ENCODE measurements around the gene MMP25.

The MMP25 gene

GRCh38 chr16:3088925-3089716 lies 42.8 kb downstream of the MMP25 start:
- Mint-ChIP-seq H3K9me3 (no peaks in the 10 kb centered on the region), H3K27me3 (ENCODE audit: low read depth) (no peaks in the 10 kb centered on the region), H3K27ac (no peak overlapping the region), H3K4me1 (ENCODE audit: low read depth) (peaks cover 40% of the 10 kb centered on the region), H3K36me3 (ENCODE audit: low read depth) (peaks cover 10% of the 10 kb centered on the region), H3K4me3 (no peak overlapping the region)
- no peak for DNase-seq (ENCODE audit: low spot score)

DNA sequence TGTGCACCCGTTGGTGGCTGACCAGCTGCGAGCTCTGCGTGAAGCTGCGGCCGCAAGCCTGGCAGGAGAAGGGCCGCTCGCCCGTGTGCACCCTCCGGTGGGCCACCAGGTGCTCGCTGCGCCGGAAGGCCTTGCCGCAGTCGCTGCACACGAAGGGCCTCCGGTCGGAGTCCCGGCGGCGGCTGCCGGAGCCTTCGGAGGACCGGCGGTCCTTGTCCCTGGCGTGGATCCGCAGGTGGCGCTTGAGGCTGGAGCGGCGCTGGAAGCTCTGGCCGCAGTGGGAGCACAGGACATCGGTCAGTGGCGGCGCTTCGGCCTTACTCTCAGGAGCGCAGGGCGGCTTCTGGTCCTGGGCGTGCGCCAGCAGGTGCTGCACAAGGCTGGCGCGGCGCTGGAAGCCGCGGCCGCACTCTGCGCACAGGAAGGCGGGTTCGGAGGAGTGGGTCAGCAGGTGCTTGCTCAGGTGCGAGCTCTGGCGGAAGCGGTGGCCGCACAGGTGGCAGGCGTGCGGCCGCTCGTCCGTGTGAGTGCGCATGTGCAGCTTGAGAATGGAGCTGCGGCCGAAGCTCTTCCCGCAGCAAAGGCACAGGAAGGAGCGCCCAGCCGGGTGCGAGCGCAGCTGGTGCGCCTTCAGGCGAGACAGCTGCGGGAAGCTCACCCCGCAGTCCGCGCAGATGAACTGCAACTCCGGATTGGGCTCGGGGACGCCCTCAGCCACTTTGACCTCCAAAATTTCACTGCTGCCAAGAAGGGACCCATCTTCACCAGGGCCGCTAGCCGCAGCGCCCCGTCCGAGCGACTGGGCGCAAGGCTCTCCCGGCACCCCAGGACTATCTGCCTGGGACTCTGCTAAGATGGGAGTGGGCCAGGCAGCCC lies 43.6 kb downstream of the MMP25 start:
- H3K9me3 Mint-ChIP-seq, result no peaks in the 10 kb centered on the region
- H3K36me3 Mint-ChIP-seq (ENCODE audit: low read depth), result peaks cover 7% of the 10 kb centered on the region
- no peak for DNase-seq (ENCODE audit: low spot score)
- H3K27me3 Mint-ChIP-seq (ENCODE audit: low read depth), result no peaks in the 10 kb centered on the region
- H3K27ac Mint-ChIP-seq, result no peak overlapping the region
- H3K4me1 Mint-ChIP-seq (ENCODE audit: low read depth), result peaks cover 38% of the 10 kb centered on the region
- H3K4me3 Mint-ChIP-seq, result no peak overlapping the region

DNA sequence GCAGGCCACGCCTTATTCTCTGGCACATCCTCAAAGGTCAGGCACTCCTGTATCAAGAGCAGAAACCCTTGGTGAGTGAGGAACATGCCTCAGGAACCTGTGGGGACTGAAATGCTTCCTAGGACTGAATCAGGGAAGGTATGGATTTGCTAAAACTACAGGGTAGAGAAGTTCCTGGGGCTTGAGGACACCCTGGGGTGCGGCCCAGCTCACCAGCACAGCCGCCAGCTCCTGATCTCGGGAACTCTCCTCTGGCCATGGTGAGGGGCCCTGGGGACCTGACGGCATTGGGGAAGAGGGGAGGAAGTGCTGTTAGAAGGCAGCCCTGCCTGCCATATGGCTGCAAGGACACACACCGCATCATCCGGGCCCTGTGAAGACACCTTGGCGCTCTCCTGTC lies 45.2 kb downstream of the MMP25 start:
- H3K4me3 Mint-ChIP-seq, result no peak overlapping the region
- peaks cover 2% of the 10 kb centered on the region for H3K36me3 Mint-ChIP-seq (ENCODE audit: low read depth)
- peaks cover 38% of the 10 kb centered on the region for H3K4me1 Mint-ChIP-seq (ENCODE audit: low read depth)
- no peaks in the 10 kb centered on the region for H3K9me3 Mint-ChIP-seq
- no peak for DNase-seq (ENCODE audit: low spot score)
- no peaks in the 10 kb centered on the region for H3K27me3 Mint-ChIP-seq (ENCODE audit: low read depth)
- peak overlapping the region; percentile 45 for H3K27ac Mint-ChIP-seq

DNA sequence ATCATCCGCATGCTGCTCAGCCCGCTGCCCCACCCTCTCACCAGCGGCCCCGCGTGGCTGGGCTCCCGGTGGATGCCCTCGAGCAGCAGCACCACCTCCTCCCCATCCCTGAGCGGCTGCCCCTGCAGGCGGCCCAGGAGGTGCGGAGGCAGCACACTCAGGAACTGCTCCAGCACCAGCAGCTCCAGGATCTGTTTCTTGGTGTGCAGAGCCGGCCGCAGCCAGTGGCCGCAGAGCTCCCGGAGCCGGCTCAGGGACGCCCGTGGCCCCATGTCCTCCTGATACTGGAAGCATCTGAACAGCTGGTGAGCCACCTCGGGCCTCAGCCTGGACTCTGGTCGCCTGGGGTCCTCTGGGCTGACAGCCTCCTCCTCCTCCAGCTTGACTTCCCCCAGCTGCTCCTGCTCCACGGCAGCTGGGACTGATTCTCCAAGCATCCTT lies 46.2 kb downstream of the MMP25 start:
- no peak for DNase-seq (ENCODE audit: low spot score)
- Mint-ChIP-seq H3K9me3 (no peaks in the 10 kb centered on the region), H3K36me3 (ENCODE audit: low read depth) (peaks cover 2% of the 10 kb centered on the region), H3K27me3 (ENCODE audit: low read depth) (no peaks in the 10 kb centered on the region), H3K4me3 (no peak overlapping the region), H3K27ac (no peak overlapping the region), H3K4me1 (ENCODE audit: low read depth) (peaks cover 37% of the 10 kb centered on the region)

DNA sequence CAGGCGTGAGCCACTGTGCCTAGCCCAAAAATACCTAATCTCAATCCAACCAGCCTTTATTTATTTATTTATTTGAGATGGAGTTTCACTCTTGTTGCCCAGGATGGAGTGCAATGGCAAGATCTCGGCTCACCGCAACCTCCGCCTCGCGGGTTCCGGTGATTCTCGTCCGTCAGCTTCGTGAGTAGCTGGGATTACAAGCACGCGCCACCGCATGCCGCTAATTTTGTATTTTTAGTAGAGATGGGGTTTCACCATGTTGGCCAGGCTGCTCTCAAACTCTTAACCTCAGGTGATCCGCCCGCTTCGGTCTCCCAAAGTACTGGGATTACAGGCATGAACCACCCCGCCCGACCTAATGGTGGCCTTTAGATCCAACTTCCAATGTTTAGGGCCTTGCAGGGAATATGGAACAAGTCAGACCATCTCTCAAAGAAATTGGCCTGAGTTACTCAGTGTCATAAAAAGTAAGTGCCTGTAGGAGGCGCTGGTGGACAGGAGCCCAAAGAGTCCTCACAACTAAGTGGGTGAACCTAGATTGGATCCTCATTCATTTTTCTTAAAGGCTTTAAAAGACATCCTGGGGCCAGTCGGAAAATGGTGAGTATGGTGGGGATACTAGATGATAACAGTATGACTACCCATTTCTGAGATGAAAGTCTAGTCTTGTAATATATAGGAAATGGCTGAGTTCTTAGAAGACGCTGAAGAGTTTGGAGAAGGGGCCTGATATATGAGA lies 48.1 kb downstream of the MMP25 start:
- Mint-ChIP-seq H3K4me3 (peak overlapping the region; percentile 39), H3K36me3 (ENCODE audit: low read depth) (peaks cover 2% of the 10 kb centered on the region), H3K9me3 (no peaks in the 10 kb centered on the region), H3K27me3 (ENCODE audit: low read depth) (no peaks in the 10 kb centered on the region), H3K4me1 (ENCODE audit: low read depth) (peaks cover 35% of the 10 kb centered on the region), H3K27ac (peak overlapping the region; percentile 54)
- DNase-seq (ENCODE audit: low spot score), result no peak

DNA sequence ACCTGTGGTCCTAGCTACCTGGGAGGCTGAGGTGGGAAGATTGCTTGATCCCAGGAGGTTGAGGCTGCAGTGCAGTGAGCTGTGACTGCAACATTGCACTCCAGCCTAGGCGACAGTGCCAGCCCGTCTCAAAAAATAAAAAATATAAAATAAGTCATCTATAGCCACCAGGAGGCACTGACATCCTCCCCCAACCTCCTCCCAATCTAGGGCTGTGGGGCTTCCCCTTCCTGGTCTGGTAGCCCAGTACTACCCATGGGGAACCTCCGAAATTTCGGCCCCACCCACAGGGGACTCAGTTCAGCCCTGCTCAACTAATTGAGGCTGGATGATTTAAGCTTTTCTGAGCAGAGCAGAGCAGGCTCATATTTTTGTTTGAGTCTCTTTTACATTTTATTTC lies 49.5 kb downstream of the MMP25 start:
- Mint-ChIP-seq H3K9me3 (no peaks in the 10 kb centered on the region), H3K4me1 (ENCODE audit: low read depth) (peaks cover 41% of the 10 kb centered on the region), H3K36me3 (ENCODE audit: low read depth) (peaks cover 2% of the 10 kb centered on the region), H3K27ac (peak overlapping the region; percentile 45), H3K4me3 (peak overlapping the region; percentile 56), H3K27me3 (ENCODE audit: low read depth) (no peaks in the 10 kb centered on the region)
- DNase-seq (ENCODE audit: low spot score), result peak; percentile 71

DNA sequence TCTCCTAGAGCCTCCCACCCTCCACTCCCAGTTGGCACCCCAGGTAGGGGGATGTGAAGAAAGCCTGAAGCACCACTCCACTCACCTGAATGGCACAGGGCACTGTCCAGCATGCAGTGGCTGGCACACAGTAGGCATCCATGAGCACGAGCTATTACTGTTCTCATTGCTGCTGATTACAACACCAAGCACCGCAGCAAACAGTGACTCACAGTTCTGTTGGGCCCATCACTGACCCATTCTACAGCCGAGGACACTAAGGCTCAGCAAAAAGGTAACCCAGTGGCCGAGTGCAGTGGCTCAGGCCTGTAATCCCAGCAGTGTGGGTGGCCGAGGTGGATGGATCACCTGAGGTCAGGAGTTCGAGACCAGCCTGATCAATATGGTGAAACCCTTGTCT lies 50.0 kb downstream of the MMP25 start:
- Mint-ChIP-seq H3K27me3 (ENCODE audit: low read depth) (no peaks in the 10 kb centered on the region), H3K4me1 (ENCODE audit: low read depth) (peaks cover 41% of the 10 kb centered on the region), H3K4me3 (no peak overlapping the region), H3K27ac (no peak overlapping the region), H3K9me3 (no peaks in the 10 kb centered on the region), H3K36me3 (ENCODE audit: low read depth) (peaks cover 2% of the 10 kb centered on the region)
- no peak for DNase-seq (ENCODE audit: low spot score)

DNA sequence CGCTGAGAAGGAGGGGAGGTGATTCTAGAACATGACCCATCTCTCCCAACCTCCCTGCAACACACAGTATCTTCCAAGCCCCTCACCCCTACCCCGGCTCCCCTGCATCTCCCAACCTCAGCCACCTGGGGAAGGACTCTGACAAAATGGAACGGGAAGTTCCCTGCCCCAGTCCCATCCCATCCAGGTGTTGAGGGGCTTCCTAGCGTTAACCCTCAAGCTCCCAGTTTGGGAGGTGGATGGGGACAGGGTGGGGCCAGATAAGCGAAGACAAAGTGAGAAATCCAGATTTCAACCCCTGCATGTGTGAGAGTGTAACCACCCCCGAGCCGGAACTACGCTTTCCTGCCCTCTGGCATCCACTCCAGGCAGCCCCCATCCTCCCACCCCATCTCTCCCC lies 50.9 kb downstream of the MMP25 start:
- no peak for DNase-seq (ENCODE audit: low spot score)
- Mint-ChIP-seq H3K36me3 (ENCODE audit: low read depth) (peaks cover 2% of the 10 kb centered on the region), H3K4me3 (no peak overlapping the region), H3K27me3 (ENCODE audit: low read depth) (no peaks in the 10 kb centered on the region), H3K27ac (no peak overlapping the region), H3K4me1 (ENCODE audit: low read depth) (peaks cover 45% of the 10 kb centered on the region), H3K9me3 (no peaks in the 10 kb centered on the region)

DNA sequence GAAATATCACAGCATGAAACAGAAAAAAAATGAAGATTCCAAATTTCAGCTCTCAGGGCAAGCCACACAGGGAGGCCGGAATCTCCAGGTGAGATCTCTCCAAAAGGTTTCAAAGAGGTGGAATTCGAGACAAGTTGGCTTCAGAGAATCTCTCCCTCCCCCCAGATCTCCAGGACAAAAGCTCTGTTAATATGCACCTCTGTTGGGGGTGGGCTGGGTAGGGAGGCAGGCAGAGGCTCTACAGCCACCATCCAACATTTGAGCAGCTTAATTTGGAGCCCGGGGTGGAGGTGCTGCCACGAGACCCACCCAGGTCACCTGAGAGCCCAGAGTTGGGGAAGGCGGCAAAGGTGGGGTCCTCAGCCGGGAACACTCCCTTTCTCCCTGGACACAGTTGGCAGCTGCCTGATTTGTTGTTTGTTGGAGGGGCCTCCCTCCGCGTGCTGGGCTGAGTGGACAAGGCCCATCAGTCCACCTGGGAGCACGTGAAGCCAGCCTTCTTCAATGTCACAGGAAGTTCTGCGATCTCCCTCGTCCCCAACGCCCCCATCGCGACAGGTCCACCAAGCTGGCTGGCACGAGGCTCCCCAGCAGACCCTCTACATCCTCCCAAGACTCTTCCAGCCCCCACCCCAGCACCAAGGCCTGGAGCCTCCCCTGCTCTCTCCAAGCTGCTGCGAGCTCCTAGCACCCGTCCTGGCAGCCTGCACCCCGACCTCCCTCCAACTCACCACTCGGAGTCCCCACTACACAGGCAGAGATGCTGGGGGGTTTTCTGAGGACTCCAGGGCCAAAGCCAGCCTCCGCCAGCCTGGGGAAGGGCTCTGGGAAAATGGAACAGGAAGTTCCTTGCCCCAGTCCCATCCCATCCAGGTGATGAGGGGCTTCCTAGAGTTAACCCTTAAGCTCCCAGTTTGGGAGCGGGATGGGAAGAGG lies 52.4 kb downstream of the MMP25 start, which contains the start of gene ZSCAN10:
Gene ZSCAN10, minus strand, starts transcription at position 836 of the 936 bp plus-strand sequence. CDS start 6,357 bp downstream, outside the sequence.
- DNase-seq (ENCODE audit: low spot score), result no peak
- peak within 1 kb of the TSS; percentile 83 for H3K4me3 Mint-ChIP-seq
- peak within 1 kb of the TSS; percentile 75 for H3K27ac Mint-ChIP-seq
- H3K27me3 Mint-ChIP-seq (ENCODE audit: low read depth), result no peaks in the 10 kb centered on the region
- H3K4me1 Mint-ChIP-seq (ENCODE audit: low read depth), result peaks cover 49% of the 10 kb centered on the region
- H3K9me3 Mint-ChIP-seq, result no peaks in the 10 kb centered on the region
- H3K36me3 Mint-ChIP-seq (ENCODE audit: low read depth), result peaks cover 2% of the 10 kb centered on the region

DNA sequence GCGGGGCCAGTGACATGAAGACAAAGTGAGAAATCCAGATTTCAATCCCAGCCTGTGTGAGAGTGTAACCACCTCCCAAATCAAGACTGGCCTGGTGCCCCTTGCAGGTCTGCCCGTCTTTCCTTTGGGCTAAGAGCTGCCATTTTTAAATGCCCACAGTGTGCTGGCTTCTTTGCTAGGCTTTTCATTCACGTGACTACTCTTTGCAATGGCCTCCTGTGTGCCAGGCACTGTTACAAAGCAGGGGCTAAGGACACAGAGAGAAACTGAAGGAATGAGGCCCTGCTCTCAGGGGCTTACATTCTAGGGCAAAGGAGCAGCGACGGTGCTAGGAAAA lies 53.0 kb downstream of the MMP25 start:
- H3K9me3 Mint-ChIP-seq, result no peaks in the 10 kb centered on the region
- no peak overlapping the region for H3K27ac Mint-ChIP-seq
- peaks cover 2% of the 10 kb centered on the region for H3K36me3 Mint-ChIP-seq (ENCODE audit: low read depth)
- peaks cover 49% of the 10 kb centered on the region for H3K4me1 Mint-ChIP-seq (ENCODE audit: low read depth)
- no peak for DNase-seq (ENCODE audit: low spot score)
- peak overlapping the region; percentile 83 for H3K4me3 Mint-ChIP-seq
- H3K27me3 Mint-ChIP-seq (ENCODE audit: low read depth), result no peaks in the 10 kb centered on the region

GRCh38 chr16:3099732-3100499 lies 53.6 kb downstream of the MMP25 start:
- H3K27ac Mint-ChIP-seq, result peak overlapping the region; percentile 75
- peak; percentile 90 for DNase-seq (ENCODE audit: low spot score)
- H3K27me3 Mint-ChIP-seq (ENCODE audit: low read depth), result no peaks in the 10 kb centered on the region
- H3K4me3 Mint-ChIP-seq, result peak overlapping the region; percentile 83
- H3K9me3 Mint-ChIP-seq, result no peaks in the 10 kb centered on the region
- no peaks in the 10 kb centered on the region for H3K36me3 Mint-ChIP-seq (ENCODE audit: low read depth)
- peaks cover 45% of the 10 kb centered on the region for H3K4me1 Mint-ChIP-seq (ENCODE audit: low read depth)

- peaks cover 40% of the 10 kb centered on the region for H3K4me1 Mint-ChIP-seq (ENCODE audit: low read depth)
Observed at GRCh38 chr16:3101018-3101840, 54.9 kb downstream of the MMP25 start.

More at GRCh38 chr16:3101018-3101840, 54.9 kb downstream of the MMP25 start:
- peak overlapping the region; percentile 79 for H3K4me3 Mint-ChIP-seq
- no peaks in the 10 kb centered on the region for H3K36me3 Mint-ChIP-seq (ENCODE audit: low read depth)
- peak; percentile 49 for DNase-seq (ENCODE audit: low spot score)
- H3K9me3 Mint-ChIP-seq, result no peaks in the 10 kb centered on the region
- H3K27ac Mint-ChIP-seq, result peak overlapping the region; percentile 89
- H3K27me3 Mint-ChIP-seq (ENCODE audit: low read depth), result no peaks in the 10 kb centered on the region

Measured in T-helper 2 cell treated with Interferon-gamma antibody and Interleukin-4, amounts not matched to agents 5 μg/mL and 100 μg/mL, for 36 hours (primary cell).